ENCODE results near the gene FLRT2.

DNA sequence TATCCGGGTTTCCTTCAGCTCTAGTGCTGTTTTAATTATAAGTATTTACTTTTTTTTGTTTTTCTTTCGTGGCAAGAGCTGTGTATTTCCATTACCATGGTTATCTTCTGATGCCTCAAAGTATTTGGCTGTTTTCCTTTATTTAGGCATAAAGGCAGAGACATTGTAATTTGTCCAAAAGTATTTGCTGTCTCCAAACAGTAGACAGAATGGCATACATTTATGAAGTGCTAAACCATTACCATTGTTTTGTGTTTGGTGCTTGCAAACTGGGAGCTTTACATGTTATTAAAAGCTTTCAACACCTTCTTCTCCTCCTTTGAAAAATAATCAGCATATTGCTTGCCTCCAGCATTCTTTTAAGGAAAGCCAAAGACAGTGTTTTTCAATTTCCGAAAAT is 46.3 kb downstream of the FLRT2 start:
- TF ChIP-seq, protein P1, sequence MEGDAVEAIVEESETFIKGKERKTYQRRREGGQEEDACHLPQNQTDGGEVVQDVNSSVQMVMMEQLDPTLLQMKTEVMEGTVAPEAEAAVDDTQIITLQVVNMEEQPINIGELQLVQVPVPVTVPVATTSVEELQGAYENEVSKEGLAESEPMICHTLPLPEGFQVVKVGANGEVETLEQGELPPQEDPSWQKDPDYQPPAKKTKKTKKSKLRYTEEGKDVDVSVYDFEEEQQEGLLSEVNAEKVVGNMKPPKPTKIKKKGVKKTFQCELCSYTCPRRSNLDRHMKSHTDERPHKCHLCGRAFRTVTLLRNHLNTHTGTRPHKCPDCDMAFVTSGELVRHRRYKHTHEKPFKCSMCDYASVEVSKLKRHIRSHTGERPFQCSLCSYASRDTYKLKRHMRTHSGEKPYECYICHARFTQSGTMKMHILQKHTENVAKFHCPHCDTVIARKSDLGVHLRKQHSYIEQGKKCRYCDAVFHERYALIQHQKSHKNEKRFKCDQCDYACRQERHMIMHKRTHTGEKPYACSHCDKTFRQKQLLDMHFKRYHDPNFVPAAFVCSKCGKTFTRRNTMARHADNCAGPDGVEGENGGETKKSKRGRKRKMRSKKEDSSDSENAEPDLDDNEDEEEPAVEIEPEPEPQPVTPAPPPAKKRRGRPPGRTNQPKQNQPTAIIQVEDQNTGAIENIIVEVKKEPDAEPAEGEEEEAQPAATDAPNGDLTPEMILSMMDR (IDR thresholded peaks at IDR 0.05 in 8 of 11, conservative IDR thresholded peaks at IDR 0.05 in 3 of 11): no peak
- TF ChIP-seq POLR2A (IDR thresholded peaks at IDR 0.05) (no peak), POLR2AphosphoS5 (IDR thresholded peaks at IDR 0.05) (no peak)
